ENCODE measurements around the gene ALKBH4.
A peak's percentile ranks its signal among the peaks of the same experiment; 100 is the strongest.
"Not testable (repeated sequence)": the region's sequence is repeated elsewhere in the genome, so short reads cannot be mapped to it uniquely, and the experiment has no call there.

Gene ALKBH4

GRCh38 chr7:102425639-102426267, 38.9 kb downstream of the ALKBH4 start:
- DNase-seq = peak; percentile 71 to 85 (median 78)

DNA sequence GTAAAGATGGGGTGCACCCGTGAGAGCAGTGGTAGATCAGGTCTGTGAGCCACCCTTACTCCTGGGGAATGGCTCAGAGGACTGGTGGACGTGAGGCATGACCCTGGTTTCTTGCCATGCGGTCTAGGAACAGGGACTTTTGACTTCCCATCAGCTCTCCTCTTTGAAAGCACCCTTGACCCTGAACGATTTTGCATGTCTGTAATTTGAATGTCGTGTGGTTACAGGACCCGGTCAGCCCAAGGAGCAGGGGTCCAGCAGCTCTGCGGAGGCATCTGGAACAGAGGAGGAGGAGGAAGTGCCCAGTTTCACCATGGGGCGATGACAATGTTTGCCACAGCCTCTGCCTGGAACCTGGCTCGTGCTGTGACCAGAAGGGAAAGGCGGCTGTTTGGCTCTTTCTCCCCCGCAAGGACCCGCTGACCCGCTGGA, 39.9 kb downstream of the ALKBH4 start:
- DNase-seq = no peak

DNA sequence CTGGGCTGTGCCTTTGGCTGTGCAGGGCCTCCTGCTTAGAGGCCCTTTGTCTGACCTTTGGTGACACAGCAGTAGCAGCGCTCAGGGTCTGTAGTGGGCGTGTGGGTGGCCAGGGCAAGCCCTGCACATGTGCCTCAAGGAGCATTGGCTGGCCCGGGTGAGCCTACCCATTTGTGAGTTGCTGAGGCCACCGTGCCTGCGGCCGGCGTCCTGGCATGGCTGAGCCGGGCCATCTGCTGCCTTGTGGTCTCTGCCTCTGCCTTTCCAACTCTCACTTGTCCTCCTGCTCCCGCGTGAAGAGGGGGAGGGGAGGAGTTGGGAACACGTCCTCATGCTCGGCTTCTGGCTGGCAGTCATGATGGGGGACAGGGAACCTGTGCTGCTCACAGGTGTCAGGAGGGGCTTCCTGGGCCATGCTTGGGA, 40.5 kb downstream of the ALKBH4 start:
- DNase-seq = no peak

DNA sequence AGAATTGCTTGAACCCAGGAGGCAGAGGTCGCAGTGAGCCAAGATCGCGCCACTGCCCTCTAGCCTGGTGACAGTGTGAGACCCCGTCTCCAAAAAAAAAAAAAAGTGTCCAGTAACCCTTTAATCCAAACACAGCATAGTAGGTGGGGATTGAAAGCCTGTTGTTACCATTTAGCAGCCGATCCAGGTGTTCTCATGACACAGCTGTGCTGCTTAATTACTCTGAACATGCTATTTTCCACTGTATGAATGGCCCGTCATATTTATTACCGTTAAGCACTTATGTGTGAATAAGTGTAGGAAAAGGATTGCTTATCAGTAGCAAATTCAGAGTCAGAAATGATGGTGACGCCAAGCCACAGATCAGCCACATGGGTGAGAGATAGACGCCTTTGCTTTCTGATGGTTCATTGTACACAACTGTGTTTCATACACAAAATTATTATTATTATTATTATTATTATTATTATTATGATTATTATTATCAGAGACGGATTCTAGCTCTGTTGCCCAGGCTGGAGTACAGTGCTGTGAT, 42.9 kb downstream of the ALKBH4 start:
- no peak for DNase-seq

DNA sequence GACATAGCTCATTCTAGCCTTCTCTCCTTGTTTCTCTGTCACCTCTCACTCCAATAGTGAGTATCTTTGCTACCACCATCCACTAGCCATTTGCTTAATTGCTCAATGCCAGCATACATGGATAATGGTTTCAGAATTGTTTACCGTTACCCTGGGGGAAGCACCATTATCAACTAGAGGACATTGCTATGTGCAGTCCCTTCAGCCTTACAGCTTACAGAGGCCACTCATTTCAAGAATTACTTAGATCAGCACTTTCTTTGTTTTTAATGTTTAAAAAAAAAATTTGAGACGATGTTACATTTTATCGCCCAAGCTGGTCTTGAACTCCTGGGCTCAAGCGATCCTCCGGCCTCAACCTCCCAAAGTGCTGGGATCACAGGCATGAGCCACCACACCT, 46.1 kb downstream of the ALKBH4 start:
- DNase-seq = no peak

GRCh38 chr7:102417105-102417504, 47.6 kb downstream of the ALKBH4 start:
- DNase-seq = peak in 3 of 6 experiments; percentile 28 to 39 (median 34)

DNA sequence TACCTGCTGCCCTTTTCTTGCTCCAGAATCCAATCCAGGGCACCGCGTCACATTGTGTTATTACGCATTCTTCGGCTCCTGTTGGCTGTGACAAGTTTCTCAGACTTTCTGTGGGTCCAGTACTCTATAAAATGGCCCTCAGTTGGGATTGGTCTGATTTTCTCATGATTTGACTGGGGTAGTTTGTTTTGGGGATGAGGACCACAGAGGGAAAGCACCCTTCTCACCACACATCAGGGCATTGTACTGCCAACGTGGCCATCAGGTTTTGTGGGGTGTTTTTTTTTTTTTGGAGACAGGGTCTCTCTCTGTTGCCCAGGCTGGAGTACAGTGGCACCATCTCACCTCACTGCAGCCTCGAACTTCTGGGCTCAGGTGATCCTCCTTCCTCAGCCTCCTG, 48.3 kb downstream of the ALKBH4 start:
- no peak for DNase-seq

DNA sequence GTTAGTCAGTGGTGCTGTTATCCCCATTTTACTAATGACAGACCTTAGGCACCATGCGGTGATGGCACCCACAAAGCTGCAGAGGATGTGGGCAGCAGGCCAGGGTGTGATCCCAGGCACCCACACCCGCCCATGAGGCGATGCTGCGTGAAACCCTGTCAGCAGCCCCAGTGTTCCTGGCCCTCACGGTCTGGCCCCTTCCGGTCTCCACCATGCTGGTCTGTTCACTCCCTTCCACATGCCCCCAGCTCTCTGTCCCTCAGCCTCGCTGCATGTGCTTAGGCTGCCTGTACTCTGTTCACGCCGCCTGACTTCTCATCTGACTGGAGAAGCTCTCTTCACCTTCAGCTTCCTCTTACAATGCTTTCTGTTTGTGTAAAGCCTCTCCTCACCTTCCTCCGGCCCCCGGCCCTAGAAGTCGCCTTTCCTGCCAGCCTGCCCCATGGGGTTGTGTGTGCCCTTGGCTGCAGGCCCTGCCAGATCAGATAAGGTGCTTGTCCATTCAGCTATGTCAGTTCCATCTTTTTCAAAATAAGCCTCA, 48.9 kb downstream of the ALKBH4 start:
- peak in 5 of 6 experiments; percentile 11 to 77 (median 46) for DNase-seq

DNA sequence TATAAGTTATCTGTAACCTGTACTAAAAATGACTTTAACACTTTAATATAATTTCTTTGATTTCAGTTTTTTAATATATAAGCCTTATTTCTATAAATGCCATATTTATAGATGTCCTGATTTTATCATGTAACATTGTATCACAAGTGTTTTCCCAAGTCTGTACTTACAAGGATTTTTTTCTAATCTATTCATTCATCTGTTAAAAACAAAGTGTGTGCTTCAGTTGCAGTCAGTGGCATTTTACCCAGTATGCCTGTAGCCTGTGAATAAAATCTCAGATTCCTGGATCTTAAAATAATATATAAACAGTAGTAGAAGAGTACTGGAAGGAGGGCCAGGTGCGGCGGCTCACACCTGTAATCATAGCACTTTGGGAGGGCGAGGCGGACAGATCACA, 51.1 kb downstream of the ALKBH4 start:
- DNase-seq = no peak

- no peak for DNase-seq
Measured at GRCh38 chr7:102413091-102413490, 51.6 kb downstream of the ALKBH4 start.

GRCh38 chr7:102412548-102412947, 52.1 kb downstream of the ALKBH4 start:
- DNase-seq = peak; percentile 11 to 58 (median 42)

DNA sequence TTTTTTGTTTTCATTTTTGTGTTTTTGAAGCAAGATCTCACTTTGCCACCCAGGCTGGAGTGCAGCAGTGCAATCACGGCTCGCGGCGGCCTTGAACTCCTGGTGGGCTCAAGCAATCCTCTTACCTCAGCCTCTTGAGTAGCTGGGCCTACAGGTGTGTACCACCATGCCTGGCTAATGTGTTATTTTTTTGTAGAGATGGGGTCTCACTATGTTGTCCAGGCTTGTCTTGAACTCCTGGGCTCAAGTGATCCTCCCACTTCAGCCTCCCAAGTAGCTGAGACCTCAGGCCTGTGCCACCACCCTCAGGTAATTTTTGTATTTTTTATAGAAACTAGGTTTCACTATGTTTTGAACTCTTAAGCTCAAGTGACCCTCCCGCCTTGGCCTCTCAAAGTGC, 53.7 kb downstream of the ALKBH4 start:
- no peak for DNase-seq

GRCh38 chr7:102410123-102410522, 54.5 kb downstream of the ALKBH4 start:
- DNase-seq = no peak

DNA sequence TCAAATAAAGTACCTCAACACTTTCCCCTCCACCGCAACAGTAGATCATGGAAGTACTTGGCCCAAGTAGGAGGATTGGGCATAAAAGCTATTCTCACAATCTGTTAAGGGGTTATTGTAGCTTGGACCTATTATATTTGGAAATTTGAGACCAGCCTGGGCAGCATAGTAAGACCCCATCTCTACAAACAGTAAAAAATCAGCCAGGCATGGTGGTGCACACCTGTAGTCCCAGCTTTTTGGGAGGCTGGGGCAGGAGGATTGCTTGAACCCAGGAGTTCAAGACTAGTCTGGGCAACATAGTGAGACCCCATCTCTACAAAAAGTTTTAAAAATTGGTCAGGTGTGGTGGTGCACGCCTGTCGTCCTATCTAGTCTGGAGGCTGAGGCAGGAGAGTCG, 55.3 kb downstream of the ALKBH4 start:
- DNase-seq = no peak

DNA sequence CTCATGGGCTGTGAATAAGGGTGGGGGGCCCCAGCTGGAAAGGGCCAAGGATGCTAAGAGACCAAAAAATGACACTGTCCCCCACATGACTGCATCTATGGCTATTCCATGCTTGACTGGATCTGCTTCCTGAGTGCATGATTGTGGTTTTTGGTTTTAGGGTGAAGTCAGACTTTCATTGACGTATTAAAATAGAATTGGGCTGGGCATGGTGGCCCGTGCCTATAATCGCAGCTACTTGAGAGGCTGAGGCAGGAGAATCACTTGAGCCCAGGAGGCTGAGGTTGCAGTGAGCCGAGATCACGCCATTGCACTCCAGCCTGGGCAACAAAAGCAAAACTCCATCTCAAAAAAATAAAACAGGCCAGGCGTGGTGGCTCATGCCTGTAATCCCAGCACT, 56.1 kb downstream of the ALKBH4 start:
- not testable (repeated sequence) for DNase-seq

GRCh38 chr7:102407910-102408309, 56.8 kb downstream of the ALKBH4 start:
- DNase-seq = no peak

All from stimulated activated naive CD4-positive, alpha-beta T cell (primary cell).